Thoracic aorta (tissue), 2 donors: ENCODE data around the gene ECT2. TPM values are rescaled to one million over a fixed set of nuclear protein-coding genes. Genes with fewer than 3 reads are reported as not detected.

ENCODE experiments used
- ATAC-seq: fragments of 150-250 bp; one replicate; pipeline ENCODE4 v1.8.0; 2017; ENCODE audit warnings: low read depth; ENCODE audit not compliant: insufficient number of reproducible peaks, low FRiP score
- DNase-seq: peaks from one replicate; pipeline ENCODE4 v3.0.0-alpha.2; 2020; ENCODE audit warnings: low spot score
- H3K27ac ChIP-seq, 2 donors: fragments of 200-600 bp; sonication (generic); 1 replicate in 1 of 2; 2 replicates in 1 of 2; pipeline ENCODE4 v1.5.1; 2016; ENCODE audit warnings: mild to moderate bottlenecking in 2 of 2, moderate library complexity in 2 of 2
- H3K27me3 ChIP-seq: fragments of 200-600 bp; sonication (generic); replicated peaks from 2 replicates; pipeline ENCODE4 v1.6.0; 2016; ENCODE audit warnings: mild to moderate bottlenecking; ENCODE audit not compliant: insufficient read depth
- H3K36me3 ChIP-seq: fragments of 200-600 bp; sonication (generic); one replicate; pipeline ENCODE4 v1.5.1; 2016
- H3K4me1 ChIP-seq, 2 donors: fragments of 200-600 bp; sonication (generic); 1 replicate in 1 of 2; 2 replicates in 1 of 2; pipeline versions ENCODE4 v1.5.1 to v1.6.0; 2016; ENCODE audit warnings: low read depth in 2 of 2, mild to moderate bottlenecking in 1 of 2; ENCODE audit not compliant: control insufficient read depth in 1 of 2
- H3K4me3 ChIP-seq: fragments of 200-600 bp; sonication (generic); 2 replicates; pipeline ENCODE4 v1.5.1; 2016; ENCODE audit warnings: mild to moderate bottlenecking
- H3K9me3 ChIP-seq: fragments of 200-600 bp; sonication (generic); 2 replicates; pipeline ENCODE4 v1.5.1; 2016
- CTCF ChIP-seq: fragments of 200-600 bp; sonication (generic); IDR thresholded peaks from one replicate; pipeline ENCODE4 v1.5.1; 2019; ENCODE audit warnings: antibody characterized with exemption
- total RNA-seq, 2 donors: library from RNA; depleted of rRNA; stranded (reverse); fragments of >200 nt; gene quantifications; one replicate each; pipeline versions ENCODE4 v1.1.0 to v1.2.3, GENCODE V29; 2016

ECT2 gene
- total RNA-seq, 2 donors from 2014 or later, result 4.5 to 14.0 TPM

- DNase-seq (no peak), ATAC-seq (no peak)
- H3K27me3 ChIP-seq, result no peaks in the 10 kb centered on the region
- no peaks in the 10 kb centered on the region for H3K9me3 ChIP-seq
- H3K4me3 ChIP-seq, result no peak overlapping the region
- no peak for TF ChIP-seq CTCF
- no peak overlapping the region for H3K27ac ChIP-seq
- H3K36me3 ChIP-seq, result no peaks in the 10 kb centered on the region
- H3K4me1 ChIP-seq, result no peaks in the 10 kb centered on the region
These were observed 25.7 kb downstream of the ECT2 start for GRCh38 chr3:172776049-172776717.

GRCh38 chr3:172777901-172778300, 27.4 kb downstream of the ECT2 start:
- Histone ChIP-seq H3K9me3 (no peaks in the 10 kb centered on the region), H3K4me1 (no peaks in the 10 kb centered on the region), H3K4me3 (no peak overlapping the region), H3K36me3 (no peaks in the 10 kb centered on the region), H3K27me3 (no peaks in the 10 kb centered on the region), H3K27ac (no peak overlapping the region)
- no peak for TF ChIP-seq CTCF
- no peak for DNase-seq
- no peak for ATAC-seq

DNA sequence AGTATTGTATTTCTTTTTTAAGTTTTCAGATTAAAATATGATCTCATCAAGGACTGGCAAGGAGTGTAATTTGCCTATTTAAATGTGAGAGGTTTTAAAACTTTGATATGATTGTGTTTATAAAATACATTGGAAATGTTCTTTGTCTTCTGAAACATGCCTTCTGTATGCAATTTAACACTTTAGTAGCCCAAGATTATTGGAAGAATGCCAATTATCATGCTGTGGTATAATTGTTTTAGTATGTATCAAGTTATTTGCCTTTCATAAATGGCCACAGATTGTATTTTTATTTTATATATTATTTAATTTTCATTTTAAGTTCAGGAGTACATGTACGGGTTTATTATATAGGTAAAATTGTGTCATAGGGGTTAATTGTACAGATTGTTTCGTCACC, 31.7 kb downstream of the ECT2 start:
- Histone ChIP-seq H3K4me1 (no peaks in the 10 kb centered on the region), H3K4me3 (no peak overlapping the region), H3K36me3 (no peaks in the 10 kb centered on the region), H3K9me3 (no peaks in the 10 kb centered on the region), H3K27me3 (no peaks in the 10 kb centered on the region), H3K27ac (no peak overlapping the region)
- TF ChIP-seq CTCF, result no peak
- DNase-seq (no peak), ATAC-seq (no peak)

- no peaks in the 10 kb centered on the region for H3K9me3 ChIP-seq
- H3K4me3 ChIP-seq, result no peak overlapping the region
- TF ChIP-seq CTCF, result no peak
- H3K27me3 ChIP-seq, result no peaks in the 10 kb centered on the region
- H3K27ac ChIP-seq, result no peak overlapping the region
- H3K36me3 ChIP-seq, result no peaks in the 10 kb centered on the region
- no peak for ATAC-seq
- DNase-seq, result no peak
- no peaks in the 10 kb centered on the region for H3K4me1 ChIP-seq
These were observed 35.5 kb downstream of the ECT2 start for GRCh38 chr3:172786036-172786435.

- TF ChIP-seq CTCF, result no peak
- Histone ChIP-seq H3K9me3 (no peaks in the 10 kb centered on the region), H3K27ac (no peak overlapping the region), H3K27me3 (no peaks in the 10 kb centered on the region), H3K4me1 (no peaks in the 10 kb centered on the region), H3K36me3 (no peaks in the 10 kb centered on the region), H3K4me3 (no peak overlapping the region)
- ATAC-seq, result no peak
- DNase-seq, result no peak
These were observed 36.5 kb downstream of the ECT2 start for GRCh38 chr3:172787019-172787418.
